Measurements from ENCODE around the gene PTPN9. TPM values are rescaled to one million over a fixed set of nuclear protein-coding genes. Genes with fewer than 3 reads are reported as not detected.

Gene PTPN9
- total RNA-seq, 2 donors from 2014 or later, result 19.3 to 22.3 TPM

- H3K4me3 ChIP-seq, result no peak overlapping the region
Observed at GRCh38 chr15:75542386-75542797, 36.7 kb downstream of the PTPN9 start.

GRCh38 chr15:75538376-75538775 lies 40.7 kb downstream of the PTPN9 start:
- no peaks in the 10 kb centered on the region for H3K27me3 ChIP-seq (replicated peaks; ENCODE audit: insufficient read depth)
- intact Hi-C loops (cut with DNase I), result no loop called here
- H3K36me3 ChIP-seq, result no peaks in the 10 kb centered on the region
- H3K9me3 ChIP-seq, result no peaks in the 10 kb centered on the region
- TF ChIP-seq POLR2AphosphoS5 (IDR thresholded peaks at IDR 0.05), result no peak
- no peak for TF ChIP-seq CTCF (IDR thresholded peaks at IDR 0.05)
- TF ChIP-seq POLR2A (IDR thresholded peaks at IDR 0.05), result no peak
- WGBS, result 74% methylated on average over 7 of the region's 7 CpGs
- peaks cover 1% of the 10 kb centered on the region for H3K4me1 ChIP-seq (replicated peaks)
- H3K4me3 ChIP-seq, result no peak overlapping the region
- H3K27ac ChIP-seq, result no peak overlapping the region
- DNase-seq (ENCODE audit: low spot score), result no peak

More at GRCh38 chr15:75542386-75542797, 36.7 kb downstream of the PTPN9 start:
- no peak overlapping the region for H3K27ac ChIP-seq
- H3K9me3 ChIP-seq, result no peaks in the 10 kb centered on the region
- no peak for DNase-seq (ENCODE audit: low spot score)
- no peaks in the 10 kb centered on the region for H3K27me3 ChIP-seq (replicated peaks; ENCODE audit: insufficient read depth)
- intact Hi-C loops (cut with DNase I), result no loop called here
- no peak for TF ChIP-seq CTCF (IDR thresholded peaks at IDR 0.05)
- TF ChIP-seq POLR2A (IDR thresholded peaks at IDR 0.05), result no peak
- TF ChIP-seq POLR2AphosphoS5 (IDR thresholded peaks at IDR 0.05), result no peak
- H3K36me3 ChIP-seq, result no peaks in the 10 kb centered on the region
- H3K4me1 ChIP-seq (replicated peaks), result no peaks in the 10 kb centered on the region
- WGBS, result 54% methylated on average over 2 of the region's 2 CpGs

GRCh38 chr15:75533945-75534344 lies 45.2 kb downstream of the PTPN9 start:
- H3K27ac ChIP-seq, result peak overlapping the region in 1 of 2 donors; percentile 79
- WGBS, result 86% methylated on average over 1 of the region's 1 CpG
- intact Hi-C loops (cut with DNase I), result loop anchor here (5.0 kb wide), 1 partner anchor 88 kb away; no protein-coding TSS in a partner anchor
- H3K4me3 ChIP-seq, result no peak overlapping the region
- peaks cover 15% of the 10 kb centered on the region for H3K4me1 ChIP-seq (replicated peaks)
- no peaks in the 10 kb centered on the region for H3K36me3 ChIP-seq
- DNase-seq (ENCODE audit: low spot score), result no peak
- no peaks in the 10 kb centered on the region for H3K9me3 ChIP-seq
- no peaks in the 10 kb centered on the region for H3K27me3 ChIP-seq (replicated peaks; ENCODE audit: insufficient read depth)
- TF ChIP-seq POLR2AphosphoS5 (IDR thresholded peaks at IDR 0.05), result no peak
- TF ChIP-seq POLR2A (IDR thresholded peaks at IDR 0.05), result no peak
- no peak for TF ChIP-seq CTCF (IDR thresholded peaks at IDR 0.05)

- H3K36me3 ChIP-seq, result no peaks in the 10 kb centered on the region
- peaks cover 20% of the 10 kb centered on the region for H3K4me1 ChIP-seq (replicated peaks)
- intact Hi-C loops (cut with DNase I), result loop anchor here (5.0 kb wide), 1 partner anchor 90 kb away; no protein-coding TSS in a partner anchor
- 36% methylated on average over 1 of the region's 1 CpG for WGBS
- H3K4me3 ChIP-seq, result no peak overlapping the region
- DNase-seq (ENCODE audit: low spot score), result peak; percentile 21
- H3K9me3 ChIP-seq, result no peaks in the 10 kb centered on the region
- TF ChIP-seq CTCF (IDR thresholded peaks at IDR 0.05), result peak in 3 of 4 experiments; percentile 19 to 36 (median 22)
- TF ChIP-seq POLR2A (IDR thresholded peaks at IDR 0.05), result no peak
- peak; percentile 81 for TF ChIP-seq POLR2AphosphoS5 (IDR thresholded peaks at IDR 0.05)
- peak overlapping the region; percentile 69 to 79 for H3K27ac ChIP-seq
- no peaks in the 10 kb centered on the region for H3K27me3 ChIP-seq (replicated peaks; ENCODE audit: insufficient read depth)
Observed at GRCh38 chr15:75532413-75533250, 46.5 kb downstream of the PTPN9 start.

Data from prostate gland (tissue), 2 donors.